NCI-H748 (cell line): ENCODE data around the gene RILPL1.
A peak's percentile ranks its signal among the peaks of the same experiment; 100 is the strongest.
"Not testable (repeated sequence)": the region's sequence is repeated elsewhere in the genome, so short reads cannot be mapped to it uniquely, and the experiment has no call there.

Experiments used
- DNase-seq: peaks from one replicate; lab custom pipeline; 2025; ENCODE audit not compliant: unreplicated experiment; lab: John Stamatoyannopoulos, UW

The RILPL1 gene

DNA sequence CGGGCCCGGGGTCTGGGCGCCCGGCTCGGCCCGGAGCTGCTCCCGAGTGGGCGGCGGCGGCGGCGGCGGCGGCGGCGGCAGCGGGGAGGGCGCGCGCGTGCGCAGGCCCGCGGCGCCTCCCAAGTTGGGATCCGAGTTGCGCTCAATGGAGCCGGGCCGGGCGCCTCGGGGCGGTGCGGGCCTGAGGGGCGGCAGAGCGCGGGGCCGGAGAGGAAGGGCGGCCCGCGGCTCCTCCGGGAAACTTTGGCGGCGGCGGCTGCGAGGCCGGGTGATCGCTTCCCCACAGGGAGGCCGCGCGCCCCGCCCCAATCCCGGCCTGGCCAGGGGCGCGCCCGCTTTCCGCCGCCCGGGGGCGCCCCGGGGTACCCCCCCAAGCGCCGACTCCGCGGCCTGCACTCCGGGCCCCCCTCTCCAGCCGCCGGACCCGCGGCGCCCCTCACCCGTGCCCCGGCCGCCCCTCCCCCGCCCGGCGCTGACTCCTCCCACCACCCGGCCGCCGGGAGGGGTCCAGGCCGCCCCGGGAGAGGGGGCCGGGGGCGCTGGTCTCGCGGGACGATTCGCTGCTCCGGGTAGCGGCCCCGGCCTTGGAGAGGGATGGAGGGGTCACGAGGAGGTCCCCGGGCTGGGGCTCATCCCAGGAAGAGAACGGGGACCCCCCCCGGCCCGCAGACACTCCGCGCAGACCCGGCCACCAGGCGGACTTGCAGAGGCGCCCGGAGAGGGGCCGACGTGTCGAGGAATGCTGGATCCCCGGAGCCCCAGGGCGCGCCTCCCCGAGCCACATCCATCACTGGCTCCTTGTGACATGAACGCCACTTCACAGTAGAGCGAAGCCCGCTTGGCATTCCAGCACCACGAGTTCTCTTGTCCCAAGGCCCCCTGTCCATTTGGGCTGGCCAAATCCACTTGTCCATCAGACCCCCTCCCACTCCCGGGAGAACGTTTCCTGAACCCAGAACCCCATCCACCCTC is at the start of gene RILPL1:
RILPL1 (minus strand) TSS at position 48 of the 972 bp plus-strand sequence. CDS start 237 bp downstream, outside the sequence.
- DNase-seq: peak; percentile 48

GRCh38 chr12:123580772-123581171 is 47.3 kb upstream of the RILPL1 start:
- no peak for DNase-seq

DNA sequence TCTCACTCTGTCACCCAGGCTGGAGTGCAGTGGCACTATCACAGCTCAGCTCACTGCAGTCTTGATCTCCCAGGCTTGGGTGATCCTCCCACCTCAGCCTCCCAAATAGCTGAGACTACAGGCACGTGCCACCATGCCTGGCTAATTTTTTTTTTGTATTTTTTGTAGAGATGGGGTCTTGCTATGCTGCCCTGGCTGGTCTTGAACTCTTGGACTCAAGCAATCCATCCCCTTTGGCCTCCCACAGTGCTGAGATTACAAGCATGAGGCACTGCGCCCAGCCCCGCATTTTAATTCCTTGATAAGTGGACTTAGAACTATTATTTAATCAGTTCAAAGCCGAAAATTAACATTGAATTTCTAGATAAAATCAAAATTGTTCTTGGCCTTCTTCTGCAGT is 45.3 kb upstream of the RILPL1 start:
- DNase-seq: not testable (repeated sequence)

DNA sequence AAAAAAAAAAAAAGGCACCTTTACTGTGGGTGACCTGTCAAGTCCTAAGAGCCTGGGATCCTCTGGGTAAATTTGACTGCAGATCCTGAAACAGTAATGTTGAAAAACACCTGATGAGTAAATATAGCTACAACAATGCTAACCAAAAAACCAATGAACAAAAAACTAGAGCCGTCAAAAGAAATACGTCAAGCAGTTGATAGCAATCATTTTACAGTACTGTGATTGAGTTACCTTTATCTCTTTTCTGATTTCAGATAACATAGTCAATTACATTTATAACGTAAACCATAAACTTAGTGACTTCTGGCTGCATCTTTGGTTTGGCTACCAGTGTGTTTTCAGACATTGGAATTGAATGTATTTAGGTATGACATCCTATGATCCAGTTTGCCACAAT is 44.7 kb upstream of the RILPL1 start:
- DNase-seq: no peak

GRCh38 chr12:123576611-123577010 is 43.1 kb upstream of the RILPL1 start:
- no peak for DNase-seq

DNA sequence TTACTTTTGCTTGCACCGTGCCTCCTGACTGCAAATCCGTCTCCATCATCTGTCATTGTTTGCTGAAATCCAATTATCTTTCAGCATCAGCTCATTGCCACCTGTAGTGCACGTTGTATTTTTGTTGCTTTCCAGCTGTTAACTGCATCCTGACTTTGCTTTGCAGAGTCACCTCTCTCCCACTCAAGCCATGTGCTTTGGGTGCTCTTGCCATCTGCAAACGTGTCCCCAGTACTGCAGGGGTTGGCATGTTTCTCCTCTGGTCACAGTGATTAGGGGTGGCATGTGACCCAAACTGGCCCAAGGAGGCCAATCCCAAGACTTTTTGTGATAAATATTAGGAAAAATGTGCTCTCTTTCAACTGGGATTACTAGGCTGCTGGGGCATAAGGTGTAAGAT is 40.4 kb upstream of the RILPL1 start:
- DNase-seq: no peak

GRCh38 chr12:123572391-123572790 is 38.9 kb upstream of the RILPL1 start:
- DNase-seq: no peak

GRCh38 chr12:123571343-123571813 is 37.9 kb upstream of the RILPL1 start:
- no peak for DNase-seq

- no peak for DNase-seq
Observed at GRCh38 chr12:123559468-123559867, 25.9 kb upstream of the RILPL1 start.

- DNase-seq: not testable (repeated sequence)
Observed at GRCh38 chr12:123558487-123558886, 25.0 kb upstream of the RILPL1 start.

- not testable (repeated sequence) for DNase-seq
Observed at GRCh38 chr12:123554843-123555242, 21.3 kb upstream of the RILPL1 start.

GRCh38 chr12:123554136-123554535 is 20.6 kb upstream of the RILPL1 start:
- not testable (repeated sequence) for DNase-seq

GRCh38 chr12:123550700-123551099 is 17.2 kb upstream of the RILPL1 start:
- DNase-seq: no peak

DNA sequence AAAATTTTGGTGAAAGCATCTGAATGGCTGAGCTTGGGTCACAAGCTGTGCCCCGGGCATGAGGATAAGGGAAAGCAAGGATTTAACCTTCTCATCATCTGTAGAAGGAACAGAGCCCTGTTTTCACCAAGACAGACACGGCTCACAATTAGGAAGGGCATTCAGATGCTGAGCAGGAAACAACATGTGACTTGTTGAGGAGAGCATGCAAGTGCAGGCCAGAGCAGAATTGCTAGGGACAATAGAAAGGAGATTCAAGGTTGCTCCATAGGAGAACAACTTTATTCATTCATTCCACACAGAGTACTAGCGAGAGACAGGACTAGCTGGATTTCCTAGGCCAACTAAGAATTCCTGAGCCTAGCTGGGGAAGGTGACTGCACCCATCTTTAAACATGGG is 14.6 kb upstream of the RILPL1 start:
- no peak for DNase-seq

DNA sequence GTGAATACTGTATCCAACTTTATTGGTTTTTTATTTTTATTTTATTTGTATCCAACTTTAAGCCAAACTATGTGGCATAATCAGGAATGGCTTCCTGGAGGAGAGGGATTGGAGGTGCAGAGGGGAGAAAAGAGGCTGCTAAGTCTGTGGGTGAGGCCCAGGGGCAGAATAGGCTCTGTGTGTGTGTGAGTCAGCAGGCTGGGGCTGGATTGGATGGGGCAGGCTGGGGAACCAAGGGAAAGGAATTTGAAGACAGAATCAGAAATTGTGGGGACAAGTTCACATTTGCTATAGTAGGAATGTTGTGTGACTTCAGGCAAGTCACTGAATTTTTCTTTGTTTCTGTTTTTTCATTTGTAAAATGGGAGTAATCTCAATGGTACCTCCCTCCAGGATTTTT is 12.8 kb upstream of the RILPL1 start:
- DNase-seq: no peak

DNA sequence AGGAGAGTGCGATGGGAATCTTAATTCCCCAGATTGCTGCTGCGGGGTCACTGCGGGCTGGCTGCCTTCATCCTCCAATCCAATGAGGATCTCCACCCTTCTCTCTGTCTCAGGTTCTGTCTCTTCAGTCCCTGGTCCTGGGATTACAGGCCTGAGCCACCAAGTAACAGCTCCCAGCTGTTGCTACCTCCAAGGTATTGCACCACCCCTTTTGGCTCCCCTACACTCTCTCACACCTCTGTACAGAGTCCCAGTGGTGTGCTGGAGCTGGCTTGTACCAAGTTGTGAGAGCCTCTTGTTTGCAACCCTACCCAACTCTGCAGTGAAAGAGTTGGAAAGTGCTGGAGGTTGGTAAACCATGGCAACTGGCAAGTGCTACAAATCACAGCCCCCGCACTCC is 10.0 kb upstream of the RILPL1 start:
- no peak for DNase-seq

- no peak for DNase-seq
Observed at GRCh38 chr12:123540899-123541662, 7.6 kb upstream of the RILPL1 start.

DNA sequence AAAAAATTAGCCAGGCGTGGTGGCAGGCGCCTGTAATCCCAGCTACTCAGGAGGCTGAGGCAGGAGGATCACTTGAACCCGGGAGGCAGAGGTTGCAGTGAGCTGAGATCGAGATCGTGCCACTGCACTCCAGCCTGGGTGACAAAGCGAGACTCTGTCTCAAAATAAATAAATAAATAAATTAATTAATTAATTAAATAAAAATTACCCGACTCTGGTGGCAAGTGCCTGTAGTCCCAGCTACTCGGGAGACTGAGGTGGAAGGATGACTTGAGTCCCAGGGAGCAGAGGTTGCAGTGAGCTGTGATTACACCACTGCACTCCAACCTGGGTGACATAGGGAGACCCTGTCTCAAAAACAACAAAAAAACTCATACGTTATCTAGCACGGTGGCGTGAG is 2.4 kb upstream of the RILPL1 start:
- DNase-seq: not testable (repeated sequence)

GRCh38 chr12:123532808-123533649 is 490 bp downstream of the RILPL1 start:
- peak; percentile 37 for DNase-seq

DNA sequence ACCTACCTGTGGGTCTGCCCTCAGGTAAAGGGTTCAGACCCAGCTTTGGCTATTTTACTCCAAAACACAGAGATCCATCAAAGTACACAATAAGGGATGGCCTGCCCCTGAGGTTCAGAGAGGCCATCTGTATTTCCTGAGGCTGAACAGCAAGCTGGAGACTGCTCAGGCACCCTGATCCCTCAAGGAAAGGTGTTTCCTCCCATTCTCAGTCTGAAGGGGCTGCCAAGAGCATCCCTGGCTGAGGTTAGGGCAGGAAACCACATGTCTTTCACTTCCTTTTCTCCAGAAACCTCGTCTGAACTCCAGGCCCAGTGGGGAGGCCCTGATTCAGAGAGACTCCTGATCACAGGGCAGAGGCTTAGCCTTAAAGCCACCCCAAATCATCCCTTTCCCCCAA is 1.5 kb downstream of the RILPL1 start:
- no peak for DNase-seq

- no peak for DNase-seq
Observed at GRCh38 chr12:123531091-123531490, 2.4 kb downstream of the RILPL1 start.
